NT2/D1 (cell line): ENCODE results near the gene PRPF6.

Experiments used
- SUZ12 ChIP-seq: IDR thresholded peaks from 2 replicates; pipeline ENCODE4 v1.6.1; 2011; ENCODE audit not compliant: insufficient read length, insufficient read depth; ENCODE audit errors: extremely low read depth
- YY1 ChIP-seq: IDR thresholded peaks from 2 replicates; pipeline ENCODE4 v1.6.1; 2011; ENCODE audit not compliant: insufficient read length, insufficient read depth

GRCh38 chr20:63953764-63954429, 27.0 kb upstream of the PRPF6 start:
- TF ChIP-seq YY1 (no peak), SUZ12 (no peak)
